ENCODE measurements around the gene STEAP4. TPM values are rescaled to one million over a fixed set of nuclear protein-coding genes. Genes with fewer than 3 reads are reported as not detected.

STEAP4 gene
- total RNA-seq, 2 donors from 2014 or later = 14.3 to 14.8 TPM

DNA sequence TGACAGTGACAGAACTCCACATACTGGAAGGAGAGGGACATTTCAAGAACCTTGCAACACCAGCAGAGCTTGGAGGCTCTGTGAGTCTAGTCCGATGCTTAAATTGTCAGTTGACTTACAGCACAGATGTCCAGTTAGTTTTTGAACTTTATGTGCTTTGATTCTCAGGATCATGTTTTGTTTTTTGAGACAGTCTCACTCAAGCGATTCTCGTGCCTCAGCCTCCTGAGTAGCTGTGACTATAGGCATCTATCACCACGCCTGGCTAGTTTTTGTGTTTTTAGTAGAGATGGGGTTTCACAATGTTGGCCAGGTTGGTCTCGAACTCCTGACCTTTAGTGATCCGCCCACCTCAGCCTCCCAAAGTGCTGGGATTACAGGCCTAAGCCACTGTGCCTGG, 31.8 kb upstream of the STEAP4 start:
- Histone ChIP-seq H3K36me3 (replicated peaks in 1 of 2; ENCODE audit: insufficient read depth in 1 of 2, low read depth in 2 of 2) (no peaks in the 10 kb centered on the region), H3K27me3 (no peaks in the 10 kb centered on the region), H3K9me3 (no peaks in the 10 kb centered on the region), H3K27ac (no peak overlapping the region), H3K4me1 (no peaks in the 10 kb centered on the region), H3K4me3 (no peak overlapping the region)
- no peak for DNase-seq
- TF ChIP-seq POLR2A (IDR thresholded peaks at IDR 0.05) = no peak
- TF ChIP-seq, protein P1, sequence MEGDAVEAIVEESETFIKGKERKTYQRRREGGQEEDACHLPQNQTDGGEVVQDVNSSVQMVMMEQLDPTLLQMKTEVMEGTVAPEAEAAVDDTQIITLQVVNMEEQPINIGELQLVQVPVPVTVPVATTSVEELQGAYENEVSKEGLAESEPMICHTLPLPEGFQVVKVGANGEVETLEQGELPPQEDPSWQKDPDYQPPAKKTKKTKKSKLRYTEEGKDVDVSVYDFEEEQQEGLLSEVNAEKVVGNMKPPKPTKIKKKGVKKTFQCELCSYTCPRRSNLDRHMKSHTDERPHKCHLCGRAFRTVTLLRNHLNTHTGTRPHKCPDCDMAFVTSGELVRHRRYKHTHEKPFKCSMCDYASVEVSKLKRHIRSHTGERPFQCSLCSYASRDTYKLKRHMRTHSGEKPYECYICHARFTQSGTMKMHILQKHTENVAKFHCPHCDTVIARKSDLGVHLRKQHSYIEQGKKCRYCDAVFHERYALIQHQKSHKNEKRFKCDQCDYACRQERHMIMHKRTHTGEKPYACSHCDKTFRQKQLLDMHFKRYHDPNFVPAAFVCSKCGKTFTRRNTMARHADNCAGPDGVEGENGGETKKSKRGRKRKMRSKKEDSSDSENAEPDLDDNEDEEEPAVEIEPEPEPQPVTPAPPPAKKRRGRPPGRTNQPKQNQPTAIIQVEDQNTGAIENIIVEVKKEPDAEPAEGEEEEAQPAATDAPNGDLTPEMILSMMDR (IDR thresholded peaks at IDR 0.05) = no peak
- intact Hi-C loops (cut with DNase I) = no loop called here
- no peak for ATAC-seq
- WGBS, 2 donors = 87 to 96% methylated on average over 6 of the region's 6 CpGs

DNA sequence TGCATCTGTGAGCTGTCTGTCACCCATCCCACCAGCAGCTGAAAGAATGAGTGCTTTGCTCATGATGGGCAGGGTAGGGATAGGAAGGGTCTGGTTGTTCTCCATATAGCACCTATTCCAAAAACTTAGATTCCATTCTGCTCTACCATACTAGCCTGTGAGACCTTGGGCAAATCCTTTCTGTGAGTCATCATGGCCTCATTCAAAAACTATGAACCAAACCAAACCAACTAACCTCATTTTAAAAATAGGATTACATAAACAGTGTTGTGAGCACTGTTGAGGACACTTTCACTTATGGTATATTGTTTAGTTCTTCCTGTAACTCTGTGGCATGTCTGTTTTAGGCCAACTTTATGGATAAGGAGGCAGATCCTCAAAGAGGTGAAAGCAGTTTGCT, 30.9 kb upstream of the STEAP4 start:
- Histone ChIP-seq H3K27ac (no peak overlapping the region), H3K4me1 (no peaks in the 10 kb centered on the region), H3K27me3 (no peaks in the 10 kb centered on the region), H3K4me3 (no peak overlapping the region), H3K36me3 (replicated peaks in 1 of 2; ENCODE audit: insufficient read depth in 1 of 2, low read depth in 2 of 2) (no peaks in the 10 kb centered on the region), H3K9me3 (no peaks in the 10 kb centered on the region)
- intact Hi-C loops (cut with DNase I) = no loop called here
- TF ChIP-seq POLR2A (IDR thresholded peaks at IDR 0.05) = no peak
- TF ChIP-seq, protein P1 (IDR thresholded peaks at IDR 0.05) = no peak
- ATAC-seq (no peak), DNase-seq (no peak)

DNA sequence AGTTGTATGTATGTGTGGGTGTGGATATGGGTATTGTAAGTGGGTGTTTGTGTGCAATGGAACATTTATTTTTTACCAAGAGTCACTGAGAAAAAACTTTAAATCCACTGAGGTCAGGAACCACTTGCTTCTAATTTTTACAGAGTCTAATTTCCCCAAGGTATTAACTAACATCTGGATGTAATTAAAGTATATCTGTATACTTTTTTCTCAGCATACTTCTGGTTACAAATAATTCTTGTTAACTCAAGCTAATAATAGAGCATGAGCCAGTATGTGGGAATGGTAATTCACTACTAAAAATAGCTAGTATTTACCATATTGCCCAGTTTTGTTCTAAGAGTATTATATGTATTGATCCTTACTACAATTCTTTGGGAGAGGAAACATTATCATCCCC, 24.6 kb upstream of the STEAP4 start:
- TF ChIP-seq, protein P1 (IDR thresholded peaks at IDR 0.05) = no peak
- TF ChIP-seq POLR2A (IDR thresholded peaks at IDR 0.05) = no peak
- H3K27me3 ChIP-seq = no peaks in the 10 kb centered on the region
- H3K36me3 ChIP-seq (replicated peaks in 1 of 2; ENCODE audit: insufficient read depth in 1 of 2, low read depth in 2 of 2) = no peaks in the 10 kb centered on the region
- H3K9me3 ChIP-seq = no peaks in the 10 kb centered on the region
- ATAC-seq (no peak), DNase-seq (no peak)
- no peak overlapping the region for H3K4me3 ChIP-seq
- intact Hi-C loops (cut with DNase I) = no loop called here
- H3K27ac ChIP-seq = no peak overlapping the region
- no peaks in the 10 kb centered on the region for H3K4me1 ChIP-seq

DNA sequence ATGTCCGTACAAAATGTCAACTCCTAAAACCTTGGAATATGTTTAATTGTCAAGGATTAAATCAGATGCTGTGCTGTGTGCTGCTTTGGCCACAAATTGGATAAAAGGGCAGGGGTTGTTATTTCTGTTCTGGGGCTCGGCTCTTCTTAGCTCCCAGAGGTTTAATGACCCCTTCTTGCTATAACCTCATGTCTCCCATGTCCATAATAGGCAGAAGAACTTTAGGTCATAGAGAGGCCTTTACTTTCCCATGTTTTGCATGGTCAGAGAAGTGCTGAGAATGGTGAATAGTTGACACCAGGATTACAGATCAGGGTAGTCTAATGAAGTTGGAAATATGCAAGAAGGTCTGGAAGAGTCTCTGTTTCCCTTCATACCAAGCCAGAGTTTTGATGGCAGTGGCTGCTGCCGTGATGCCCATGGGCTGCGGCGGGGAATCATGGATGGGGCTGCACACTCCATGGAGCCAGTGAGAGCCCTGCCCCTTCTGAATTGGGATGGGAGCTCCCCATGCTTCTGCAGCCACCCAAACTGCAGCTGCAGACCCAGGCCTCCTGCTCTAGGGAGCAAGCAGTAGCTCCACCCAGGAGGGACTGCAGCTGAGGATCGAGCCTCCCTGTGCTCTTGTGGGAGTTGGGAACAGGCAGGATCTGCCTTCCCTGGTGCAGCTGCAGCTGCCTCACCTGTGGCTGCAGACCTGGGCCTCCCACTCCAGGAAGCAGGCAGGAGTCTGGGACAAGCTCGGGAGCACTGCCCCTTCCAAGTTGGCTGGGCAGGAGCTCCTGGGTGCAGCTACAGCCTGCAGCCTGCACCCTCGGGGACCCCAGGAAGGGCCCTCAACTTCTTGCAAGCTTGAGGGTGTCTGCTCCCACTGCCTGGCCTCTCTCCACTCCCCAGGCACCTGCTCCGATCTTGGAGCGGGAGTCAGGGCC, 23.1 kb upstream of the STEAP4 start:
- TF ChIP-seq, protein P1 (IDR thresholded peaks at IDR 0.05) = no peak
- TF ChIP-seq POLR2A (IDR thresholded peaks at IDR 0.05) = no peak
- DNase-seq (no peak), ATAC-seq (no peak)
- intact Hi-C loops (cut with DNase I) = no loop called here
- no peak overlapping the region for H3K27ac ChIP-seq
- WGBS, 2 donors = 68 to 83% methylated on average over 5 to 10 of the region's 10 CpGs
- no peak overlapping the region for H3K4me3 ChIP-seq
- no peaks in the 10 kb centered on the region for H3K9me3 ChIP-seq
- no peaks in the 10 kb centered on the region for H3K36me3 ChIP-seq (replicated peaks in 1 of 2; ENCODE audit: insufficient read depth in 1 of 2, low read depth in 2 of 2)
- no peaks in the 10 kb centered on the region for H3K4me1 ChIP-seq
- no peaks in the 10 kb centered on the region for H3K27me3 ChIP-seq

DNA sequence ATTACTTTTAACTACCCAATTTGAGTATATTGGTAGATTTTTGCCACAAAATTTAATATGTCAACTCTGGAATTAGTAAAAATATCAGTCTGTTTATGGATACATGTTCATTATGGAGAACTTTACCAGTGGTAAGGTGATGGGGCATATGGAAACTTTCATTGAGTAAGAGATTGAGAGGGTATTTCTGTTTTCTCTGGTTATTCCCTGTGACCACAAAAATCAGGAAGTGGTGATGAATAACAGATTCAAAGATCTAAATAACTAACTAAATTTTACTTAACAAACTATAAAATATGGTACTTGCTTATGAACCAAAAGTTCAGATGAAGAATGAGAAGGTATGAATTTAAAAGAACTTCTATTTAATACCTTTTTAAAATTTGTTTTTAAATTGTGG, 22.1 kb upstream of the STEAP4 start:
- no peak for ATAC-seq
- TF ChIP-seq, protein P1 (IDR thresholded peaks at IDR 0.05) = no peak
- TF ChIP-seq POLR2A (IDR thresholded peaks at IDR 0.05) = no peak
- Histone ChIP-seq H3K4me3 (no peak overlapping the region), H3K4me1 (no peaks in the 10 kb centered on the region), H3K27ac (no peak overlapping the region), H3K36me3 (replicated peaks in 1 of 2; ENCODE audit: insufficient read depth in 1 of 2, low read depth in 2 of 2) (no peaks in the 10 kb centered on the region), H3K9me3 (no peaks in the 10 kb centered on the region), H3K27me3 (no peaks in the 10 kb centered on the region)
- DNase-seq = no peak
- intact Hi-C loops (cut with DNase I) = no loop called here
